Natural killer cell (primary cell): ENCODE data around the gene PDHX. TPM values are rescaled to one million over a fixed set of nuclear protein-coding genes. Genes with fewer than 3 reads are reported as not detected.

ENCODE experiments used
- ATAC-seq, 3 donors: fragments of 150-1000 bp in 2 of 3; fragments of 200-7000 bp in 1 of 3; cut with Tn5 transposase; 1 replicate in 1 of 3; 2 replicates in 2 of 3; pipeline ENCODE4 v1.10.0; 2021; ENCODE audit warnings: mild to moderate bottlenecking in 2 of 3, moderate library complexity in 2 of 3
- DNase-seq, 2 donors: peaks; one replicate each; pipeline versions ENCODE4 v3.0.0 to v3.0.0-alpha.2; 2013 to 2021; ENCODE audit warnings: mixed read lengths in 1 of 2
- H3K27ac ChIP-seq: one replicate; pipeline ENCODE4 v1.5.1; 2013; ENCODE audit warnings: mild to moderate bottlenecking, low read length
- H3K27me3 ChIP-seq: one replicate; pipeline ENCODE4 v1.6.1; 2013; ENCODE audit warnings: low read length; ENCODE audit not compliant: control insufficient read depth, insufficient read depth
- H3K36me3 ChIP-seq: one replicate; pipeline ENCODE4 v1.6.1; 2013; ENCODE audit warnings: low read length; ENCODE audit not compliant: control insufficient read depth, insufficient read depth
- H3K4me1 ChIP-seq: one replicate; pipeline ENCODE4 v1.6.1; 2013; ENCODE audit warnings: low read length; ENCODE audit not compliant: control insufficient read depth, insufficient read depth
- H3K4me3 ChIP-seq: one replicate; pipeline ENCODE4 v1.5.1; 2013; ENCODE audit warnings: low read length
- H3K9me3 ChIP-seq: one replicate; pipeline ENCODE4 v1.6.1; 2013; ENCODE audit warnings: low read length; ENCODE audit not compliant: control insufficient read depth, insufficient read depth
- H3K27ac Mint-ChIP-seq, 2 donors: one replicate each; pipeline ENCODE4 v1.8.0; 2022; ENCODE audit warnings: mild to moderate bottlenecking in 2 of 2, mixed read lengths in 2 of 2, moderate library complexity in 1 of 2
- H3K27me3 Mint-ChIP-seq, 2 donors: one replicate each; pipeline ENCODE4 v1.8.0; 2022; ENCODE audit warnings: low read depth in 2 of 2, mixed read lengths in 2 of 2
- H3K36me3 Mint-ChIP-seq: one replicate; pipeline ENCODE4 v1.8.0; 2022; ENCODE audit warnings: mixed read lengths
- H3K4me1 Mint-ChIP-seq, 2 donors: one replicate each; pipeline ENCODE4 v1.8.0; 2022; ENCODE audit warnings: mixed read lengths in 2 of 2
- H3K4me3 Mint-ChIP-seq: one replicate; pipeline ENCODE4 v1.8.0; 2022; ENCODE audit warnings: mild to moderate bottlenecking, moderate library complexity, mixed read lengths
- H3K9me3 Mint-ChIP-seq, 2 donors: one replicate each; pipeline ENCODE4 v1.8.0; 2022; ENCODE audit warnings: mixed read lengths in 2 of 2
- CTCF ChIP-seq: fragments of 200-600 bp; IDR thresholded peaks from one replicate; pipeline ENCODE4 v1.8.0; 2022; ENCODE audit warnings: antibody characterized with exemption
- WGBS: methylation state at CpG from one replicate; pipeline ENCODE4 v1.1.7; 2013; ENCODE audit warnings: missing lambda C conversion rate; ENCODE audit not compliant: insufficient coverage; 5-methylcytosine and 5-hydroxymethylcytosine counted together
- intact Hi-C: fragments of 100-400 bp; cut with micrococcal nuclease; formaldehyde crosslinking; loops from one replicate; pipeline ENCODE4 v1.14.2; 2022
- total RNA-seq, 4 donors: library from RNA; stranded (reverse); fragments of 120-200 nt in 1 of 4; gene quantifications; one replicate each; pipeline versions ENCODE4 v1.2.3 to v1.2.4, GENCODE V29; 2013 to 2022

The PDHX gene
- total RNA-seq, 3 donors from 2014 or later (not counting 1 experiment from before 2014, with no cell fraction given) = 18.3 to 27.1 (median 20.9) TPM

- Histone ChIP-seq H3K4me3 (no peak overlapping the region), H3K9me3 (no peaks in the 10 kb centered on the region), H3K27me3 (no peaks in the 10 kb centered on the region), H3K4me1 (no peaks in the 10 kb centered on the region), H3K36me3 (peaks cover 23% of the 10 kb centered on the region), H3K27ac (no peak overlapping the region)
- H3K27ac Mint-ChIP-seq = no peak overlapping the region
- DNase-seq (no peak), ATAC-seq (no peak)
- no peaks in the 10 kb centered on the region for H3K9me3 Mint-ChIP-seq
- H3K36me3 Mint-ChIP-seq = peaks cover 30% of the 10 kb centered on the region
- H3K27me3 Mint-ChIP-seq = no peaks in the 10 kb centered on the region
- peaks cover 0 to 4% of the 10 kb centered on the region in 2 donors for H3K4me1 Mint-ChIP-seq
- WGBS = 100% methylated on average over 1 of the region's 6 CpGs
- intact Hi-C loops = no loop called here
- TF ChIP-seq CTCF = no peak
- H3K4me3 Mint-ChIP-seq = no peak overlapping the region
Observed at GRCh38 chr11:34977089-34977912, 60.9 kb downstream of the PDHX start.

GRCh38 chr11:34978236-34979191 is 62.1 kb downstream of the PDHX start:
- H3K27me3 Mint-ChIP-seq = no peaks in the 10 kb centered on the region
- intact Hi-C loops = no loop called here

GRCh38 chr11:34984514-34984913 is 68.1 kb downstream of the PDHX start:
- peaks cover 19% of the 10 kb centered on the region for H3K36me3 Mint-ChIP-seq
- H3K27ac ChIP-seq = no peak overlapping the region

More at GRCh38 chr11:34978236-34979191, 62.1 kb downstream of the PDHX start:
- no peaks in the 10 kb centered on the region for H3K9me3 ChIP-seq
- no peak for DNase-seq
- Mint-ChIP-seq H3K36me3 (peaks cover 29% of the 10 kb centered on the region), H3K4me1 (peaks cover 0 to 4% of the 10 kb centered on the region in 2 donors), H3K27ac (no peak overlapping the region), H3K9me3 (no peaks in the 10 kb centered on the region), H3K4me3 (no peak overlapping the region)
- no peak for ATAC-seq
- no peaks in the 10 kb centered on the region for H3K27me3 ChIP-seq
- WGBS = 91% methylated on average over 6 of the region's 7 CpGs
- H3K4me3 ChIP-seq = no peak overlapping the region
- H3K36me3 ChIP-seq = peaks cover 19% of the 10 kb centered on the region
- H3K4me1 ChIP-seq = no peaks in the 10 kb centered on the region
- no peak overlapping the region for H3K27ac ChIP-seq
- TF ChIP-seq CTCF = no peak

More at GRCh38 chr11:34984514-34984913, 68.1 kb downstream of the PDHX start:
- ATAC-seq = no peak
- no peaks in the 10 kb centered on the region for H3K4me1 ChIP-seq
- peaks cover 11% of the 10 kb centered on the region for H3K36me3 ChIP-seq
- H3K27me3 ChIP-seq = no peaks in the 10 kb centered on the region
- Mint-ChIP-seq H3K9me3 (no peaks in the 10 kb centered on the region), H3K27ac (no peak overlapping the region), H3K27me3 (no peaks in the 10 kb centered on the region), H3K4me1 (peaks cover 6 to 9% of the 10 kb centered on the region in 2 donors), H3K4me3 (no peak overlapping the region)
- H3K4me3 ChIP-seq = no peak overlapping the region
- intact Hi-C loops = no loop called here
- no peaks in the 10 kb centered on the region for H3K9me3 ChIP-seq
- WGBS = 100% methylated on average over 1 of the region's 2 CpGs
- no peak for TF ChIP-seq CTCF
- DNase-seq = no peak
